IPS-NIHi7 (cell line): ENCODE data around the gene MGST3.
"Not testable (repeated sequence)": the region's sequence is repeated elsewhere in the genome, so short reads cannot be mapped to it uniquely, and the experiment has no call there.

Experiments
- DNase-seq: peaks from one replicate; pipeline ENCODE4 v3.0.0; 2012; ENCODE audit warnings: mixed read lengths; ENCODE audit errors: extremely low spot score

Gene MGST3

GRCh38 chr1:165650981-165651625 is 20.1 kb downstream of the MGST3 start:
- no peak for DNase-seq

- DNase-seq, result not testable (repeated sequence)
Measured at GRCh38 chr1:165658766-165659580, 27.9 kb downstream of the MGST3 start.

- DNase-seq, result peak; percentile 50
Measured at GRCh38 chr1:165659581-165659895, 28.5 kb downstream of the MGST3 start.

GRCh38 chr1:165661703-165662102 is 30.7 kb downstream of the MGST3 start:
- no peak for DNase-seq

DNA sequence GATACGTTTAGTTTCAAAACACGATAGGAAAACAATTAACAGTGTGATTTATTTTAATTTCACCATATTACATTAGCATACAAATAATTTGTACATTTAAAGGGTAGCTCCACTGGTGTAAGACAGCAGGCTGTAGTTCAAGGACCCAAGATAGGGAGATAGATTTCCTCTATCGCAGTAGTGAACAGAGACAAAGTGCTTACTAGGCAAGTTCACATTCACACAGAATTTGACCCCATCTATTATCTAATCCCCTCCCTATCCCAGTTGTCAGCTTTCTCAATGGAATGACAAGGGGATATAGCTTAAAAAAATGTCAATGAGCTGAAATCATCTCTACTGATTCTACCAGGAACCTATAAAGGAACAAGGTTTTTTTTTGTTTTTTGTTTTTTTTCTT is 31.2 kb downstream of the MGST3 start:
- no peak for DNase-seq

GRCh38 chr1:165666152-165666825 is 35.3 kb downstream of the MGST3 start:
- no peak for DNase-seq

DNA sequence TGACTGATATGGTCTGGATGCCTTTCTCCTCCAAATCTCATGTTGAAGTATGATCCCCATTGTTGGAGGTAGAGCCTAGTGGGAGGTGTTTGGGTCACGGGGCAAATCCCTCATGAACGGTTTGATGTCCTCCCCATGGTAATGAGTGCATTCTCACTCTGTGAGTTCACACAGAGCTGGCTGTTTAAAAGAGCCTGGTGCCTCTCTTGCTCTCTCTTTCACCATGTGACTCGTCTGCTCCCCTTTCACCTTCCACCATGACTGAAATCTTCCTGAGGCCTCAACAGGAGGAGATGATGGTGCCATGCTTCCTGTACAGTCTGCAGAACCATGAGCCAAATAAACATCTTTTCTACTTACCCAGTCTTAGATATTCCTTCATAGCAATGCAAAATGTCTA is 37.1 kb downstream of the MGST3 start:
- no peak for DNase-seq

DNA sequence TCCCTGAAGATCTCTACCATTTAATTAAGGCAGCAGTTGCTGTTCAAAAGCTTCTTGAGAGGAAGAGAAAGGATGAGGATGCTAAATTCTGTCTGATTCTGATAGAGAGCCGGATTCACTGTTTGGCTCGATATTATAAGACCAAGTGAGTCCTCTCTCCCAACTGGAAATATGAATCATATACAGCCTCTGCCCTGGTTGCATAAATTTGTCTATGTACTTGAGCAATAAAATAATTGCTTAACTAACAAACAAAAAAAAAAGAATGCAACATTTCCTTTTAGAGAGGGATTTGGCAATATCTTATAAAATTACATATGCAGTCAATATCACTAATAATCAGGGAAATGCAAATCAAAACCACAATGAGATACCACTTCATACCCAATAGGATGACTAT is 40.5 kb downstream of the MGST3 start:
- no peak for DNase-seq

DNA sequence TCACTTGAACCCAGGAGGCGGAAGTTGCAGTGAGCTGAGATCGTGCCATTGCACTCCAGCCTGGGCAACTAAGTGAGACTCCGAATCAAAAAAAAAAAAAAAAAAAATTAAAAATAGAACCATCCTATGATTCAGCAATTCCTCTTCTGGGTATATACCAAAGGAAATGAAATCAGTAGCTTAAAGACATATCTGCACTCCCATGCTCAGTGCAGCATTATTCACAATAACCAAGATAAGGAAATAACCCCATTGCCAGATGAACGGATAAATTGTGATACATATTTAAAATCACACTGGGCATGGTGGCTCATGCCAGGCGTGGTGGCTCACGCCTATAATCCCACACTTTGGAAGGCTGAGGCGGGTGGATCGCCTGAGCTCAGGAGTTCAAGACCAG is 43.6 kb downstream of the MGST3 start:
- DNase-seq, result no peak

- no peak for DNase-seq
Measured at GRCh38 chr1:165675794-165676193, 44.8 kb downstream of the MGST3 start.

GRCh38 chr1:165678509-165678908 is 47.5 kb downstream of the MGST3 start:
- DNase-seq, result no peak

DNA sequence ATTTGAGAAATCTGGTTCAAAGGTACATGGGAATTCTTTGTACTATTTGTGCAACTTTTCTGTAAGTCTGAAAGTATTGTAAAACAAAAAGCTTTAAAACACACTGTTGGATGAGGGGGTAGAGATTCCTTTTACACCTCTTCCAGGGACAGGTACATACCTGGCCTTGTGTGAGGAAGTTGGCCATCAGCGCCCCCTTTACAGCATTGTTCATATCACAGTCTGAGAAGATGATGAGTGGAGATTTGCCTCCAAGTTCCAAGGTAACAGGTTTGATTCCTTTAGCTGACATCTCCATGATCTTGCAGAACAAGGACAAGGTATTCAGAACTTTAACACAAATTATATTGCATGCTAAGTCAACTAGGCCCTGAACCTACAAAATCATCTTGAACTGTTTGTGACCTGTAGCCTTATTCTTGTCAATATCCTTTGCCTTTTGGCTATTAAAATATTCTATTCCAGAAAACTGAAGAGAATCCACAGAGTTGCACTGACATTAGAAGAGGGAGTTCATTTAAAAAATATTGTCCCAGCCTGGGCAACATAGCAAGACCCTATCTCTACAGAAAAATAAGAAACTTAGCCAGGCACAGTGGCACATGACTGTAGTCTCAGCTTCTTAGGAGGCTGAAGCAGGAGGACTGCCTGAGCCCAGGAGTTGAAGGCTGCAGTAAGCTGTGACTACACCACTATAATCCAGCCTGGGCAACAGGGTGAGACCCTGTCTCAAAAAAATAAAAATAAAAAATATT is 48.4 kb downstream of the MGST3 start:
- peak; percentile 20 for DNase-seq

DNA sequence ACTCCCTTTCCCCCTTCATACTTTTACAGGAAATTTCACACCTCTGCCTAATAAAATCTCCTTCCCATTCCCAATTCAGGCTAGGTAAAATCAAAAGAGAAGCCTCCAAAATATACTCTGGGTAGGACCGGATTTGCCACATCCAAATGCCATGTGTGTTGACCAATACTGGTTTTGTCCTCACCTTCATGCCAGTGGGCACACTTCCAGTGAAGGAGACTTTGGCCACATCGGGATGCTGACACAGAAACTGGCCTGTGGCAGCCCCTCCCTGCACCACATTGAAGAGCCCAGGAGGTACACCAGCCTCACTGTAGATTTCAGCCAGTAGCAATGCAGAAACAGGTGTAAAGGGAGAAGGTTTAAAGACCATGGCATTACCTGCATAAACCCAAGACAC is 49.3 kb downstream of the MGST3 start:
- no peak for DNase-seq

- not testable (repeated sequence) for DNase-seq
Measured at GRCh38 chr1:165680773-165681172, 49.7 kb downstream of the MGST3 start.

DNA sequence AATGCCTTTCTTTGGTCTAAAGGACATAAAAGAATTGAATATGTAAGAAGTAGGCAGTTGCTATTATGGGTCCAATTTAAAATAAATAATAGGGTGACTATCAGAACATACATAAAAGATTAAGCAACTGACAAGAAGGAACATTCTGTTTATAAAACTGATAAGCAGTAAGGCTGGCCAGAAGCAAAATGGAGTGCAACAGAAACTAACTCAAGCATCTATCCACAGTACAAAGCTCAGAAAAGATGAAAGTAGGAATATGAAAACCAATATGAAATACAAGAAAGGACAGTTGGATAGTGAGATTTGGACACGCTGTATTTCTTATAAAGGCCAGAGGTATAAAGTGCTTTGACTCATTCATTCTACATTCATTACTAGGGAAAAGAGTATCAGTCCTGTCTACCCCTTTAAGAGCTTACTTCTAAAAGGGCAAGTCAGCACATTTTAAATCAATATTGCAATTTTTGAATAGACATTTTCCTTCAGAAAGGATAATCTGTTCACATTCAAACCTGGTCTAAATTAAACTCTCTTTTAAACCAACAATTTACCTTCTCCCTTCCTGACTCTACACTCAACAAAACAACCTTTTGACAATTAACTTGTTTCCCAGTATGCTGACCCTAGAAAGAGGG is 52.9 kb downstream of the MGST3 start:
- DNase-seq, result no peak

- DNase-seq, result peak; percentile 61
Measured at GRCh38 chr1:165686121-165686970, 55.3 kb downstream of the MGST3 start.

- DNase-seq, result no peak
Measured at GRCh38 chr1:165686971-165687433, 56.0 kb downstream of the MGST3 start.

- DNase-seq, result no peak
Measured at GRCh38 chr1:165688046-165688445, 57.0 kb downstream of the MGST3 start.

GRCh38 chr1:165695031-165695430 is 64.0 kb downstream of the MGST3 start:
- DNase-seq, result no peak

- DNase-seq, result no peak
Measured at GRCh38 chr1:165696625-165697100, 65.6 kb downstream of the MGST3 start.

- DNase-seq, result no peak
Measured at GRCh38 chr1:165697491-165697880, 66.5 kb downstream of the MGST3 start.
